Muscle of back (tissue), 13 donors: Measurements from ENCODE around the gene SATB2. TPM values are rescaled to one million over a fixed set of nuclear protein-coding genes. Genes with fewer than 3 reads are reported as not detected.

Source experiments
- DNase-seq, 3 donors: peaks; one replicate each; pipeline versions ENCODE4 v3.0.0 to v3.0.0-alpha.2; 2013
- long read RNA-seq, 9 donors: transcript quantifications; one replicate each; lab custom pipeline, GENCODE V29; 2026
- polyA plus RNA-seq, 10 donors: library from polyadenylated mRNA; unstranded; fragments of 120-200 nt; gene quantifications; one replicate each; pipeline ENCODE4 v1.2.1, GENCODE V29; 2013; ENCODE audit not compliant: insufficient read length in 10 of 10

SATB2 gene
- polyA plus RNA-seq = 1 to 10 TPM; 1.3 to 5.3 (median 2.3) TPM
- long read RNA-seq, donor 1 = 0 reads
- long read RNA-seq, donor 2 = 0 reads
- long read RNA-seq, donor 3 = 0 reads
- long read RNA-seq, donor 4 = 0 reads
- long read RNA-seq, donor 5 = 0 reads
- long read RNA-seq, donor 6 = 0 reads
- long read RNA-seq, donor 7 = 0 reads
- long read RNA-seq, donor 8 = 0 reads
- long read RNA-seq, donor 9 = 0 reads

DNA sequence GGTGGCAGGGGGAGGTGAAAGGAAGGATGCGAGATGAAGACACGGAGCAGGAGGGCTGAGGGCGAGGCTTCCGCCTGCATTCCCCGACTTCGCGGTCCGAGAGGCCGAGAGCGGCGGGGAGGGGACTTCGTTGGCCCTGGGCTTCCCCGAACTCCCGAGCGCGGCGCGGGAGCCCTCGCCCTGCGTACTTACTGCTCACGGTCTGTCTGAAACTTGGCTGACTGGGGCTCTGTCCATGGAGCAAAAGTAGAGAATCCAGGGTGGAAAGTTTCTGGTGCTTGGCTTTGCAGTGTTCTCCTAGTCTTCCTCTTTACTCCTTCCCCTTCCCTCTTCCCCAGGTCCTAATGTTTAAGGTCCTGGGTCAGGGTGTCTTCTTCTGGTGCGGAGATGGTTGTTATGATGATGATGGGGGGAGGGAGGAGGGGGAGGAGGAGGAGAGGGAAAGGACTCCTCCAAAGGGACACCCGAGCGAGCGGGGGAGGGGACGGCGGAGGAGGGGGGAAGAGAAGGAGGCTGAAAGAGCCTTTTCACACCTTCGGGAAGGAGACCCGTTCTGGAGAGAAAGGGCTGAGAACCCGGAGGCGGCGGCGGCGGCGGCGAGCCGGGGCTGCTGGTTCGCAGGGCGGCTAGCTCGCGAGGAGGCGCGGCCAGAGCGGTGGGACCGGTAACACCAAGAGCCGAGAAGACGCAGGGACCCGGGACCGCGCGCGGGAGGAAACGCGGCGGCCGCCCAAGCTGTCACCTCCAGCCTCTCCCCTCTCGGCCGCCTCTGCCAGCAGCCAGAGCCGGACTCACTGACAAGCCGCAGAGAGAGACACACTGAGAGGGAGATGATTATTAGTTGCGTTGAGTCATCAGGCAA, at the start of gene SATB2:
Gene SATB2 (minus strand): TSS at position 793 of the 862 bp plus-strand sequence. CDS start 1,902 bp downstream, outside the sequence.
- DNase-seq = peak in 2 of 3 donors; percentile 65 to 67

- DNase-seq = no peak
These were observed 48.1 kb upstream of the SATB2 start for GRCh38 chr2:199505755-199506403.

- DNase-seq = no peak
These were observed 45.4 kb upstream of the SATB2 start for GRCh38 chr2:199503148-199503547.

- no peak for DNase-seq
These were observed 41.3 kb upstream of the SATB2 start for GRCh38 chr2:199499005-199499404.

- no peak for DNase-seq
These were observed 37.4 kb upstream of the SATB2 start for GRCh38 chr2:199495147-199495546.

- DNase-seq = no peak
These were observed 32.3 kb upstream of the SATB2 start for GRCh38 chr2:199490049-199490448.

- DNase-seq = peak in 2 of 3 donors; percentile 23 to 53
These were observed 31.1 kb upstream of the SATB2 start for GRCh38 chr2:199488772-199489400.

DNA sequence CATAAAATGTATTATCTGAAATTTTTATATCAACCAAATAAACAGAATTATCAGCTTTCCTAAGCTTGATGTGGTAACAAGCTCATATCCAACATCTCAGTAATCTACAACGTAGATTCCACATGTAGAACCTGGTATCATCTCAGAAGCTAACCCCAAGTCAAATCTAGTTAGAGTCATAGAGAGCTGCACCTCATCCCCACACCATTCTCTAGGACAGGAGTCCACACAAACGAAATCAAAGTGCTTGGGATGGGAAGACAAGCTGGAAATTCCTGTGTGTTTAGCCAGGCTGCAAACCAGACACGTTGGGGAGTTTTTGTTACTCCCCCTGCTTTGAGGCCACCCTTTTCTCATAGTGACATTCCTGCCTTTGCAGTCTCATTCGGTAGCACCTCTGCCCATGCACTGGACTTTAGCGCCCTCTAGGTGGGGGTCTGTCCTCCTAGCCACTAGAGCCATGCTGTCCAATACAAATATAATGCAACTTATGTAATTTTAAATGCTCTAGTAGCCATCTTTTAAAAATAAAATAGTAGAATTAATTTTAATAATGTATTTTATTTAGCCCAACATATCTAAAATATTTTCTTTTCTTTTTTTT, 28.1 kb upstream of the SATB2 start:
- peak in 1 of 3 donors; percentile 45 for DNase-seq

- no peak for DNase-seq
These were observed 27.2 kb upstream of the SATB2 start for GRCh38 chr2:199484927-199485326.

DNA sequence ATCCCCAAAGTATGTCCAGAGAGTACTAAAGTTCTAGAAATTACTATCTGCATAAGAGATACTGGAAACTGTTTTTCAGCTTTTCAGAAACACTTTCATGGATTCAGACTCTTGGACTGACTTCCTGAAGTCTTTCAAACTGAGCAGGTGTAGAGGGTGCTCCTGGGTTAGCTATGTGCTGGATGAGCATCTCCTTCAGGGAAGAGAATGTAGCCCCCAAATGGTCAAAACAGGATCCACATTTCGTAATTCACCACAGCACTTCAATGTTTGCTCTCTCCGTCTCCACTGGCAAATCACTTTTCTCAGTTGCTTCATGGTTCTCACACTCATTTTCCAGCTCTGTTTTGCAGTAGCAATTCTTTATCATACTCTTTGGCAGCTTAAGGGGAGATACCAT, 23.2 kb upstream of the SATB2 start:
- DNase-seq = no peak

DNA sequence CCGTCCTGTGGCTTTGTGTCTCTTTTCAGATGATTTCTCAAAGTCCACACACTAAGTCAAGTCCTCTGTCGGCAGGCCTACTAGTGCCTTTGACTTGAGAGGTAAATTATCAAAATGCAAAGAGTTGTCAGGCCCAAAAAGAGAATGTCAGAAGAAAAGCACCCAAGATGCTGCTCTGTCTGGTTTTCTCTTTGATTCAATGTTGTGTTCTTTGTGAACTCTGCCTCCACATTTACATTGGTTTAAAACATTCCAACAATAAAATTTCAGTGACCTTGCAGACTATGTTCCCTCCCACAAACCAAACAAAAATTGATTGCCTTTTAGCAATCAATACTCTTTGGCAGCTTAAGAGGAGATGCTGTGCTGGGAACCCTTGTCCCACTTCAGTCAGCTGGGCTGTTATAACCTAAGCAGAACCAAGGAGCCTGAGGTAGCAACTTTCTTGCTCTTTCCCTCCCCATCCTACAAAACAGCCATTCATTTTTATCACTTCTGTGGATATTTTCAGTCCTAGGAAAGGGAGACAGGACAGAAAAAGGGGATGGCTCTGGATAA, 19.6 kb upstream of the SATB2 start:
- no peak for DNase-seq

- peak in 1 of 3 donors; percentile 48 for DNase-seq
These were observed 13.8 kb upstream of the SATB2 start for GRCh38 chr2:199471443-199472057.

DNA sequence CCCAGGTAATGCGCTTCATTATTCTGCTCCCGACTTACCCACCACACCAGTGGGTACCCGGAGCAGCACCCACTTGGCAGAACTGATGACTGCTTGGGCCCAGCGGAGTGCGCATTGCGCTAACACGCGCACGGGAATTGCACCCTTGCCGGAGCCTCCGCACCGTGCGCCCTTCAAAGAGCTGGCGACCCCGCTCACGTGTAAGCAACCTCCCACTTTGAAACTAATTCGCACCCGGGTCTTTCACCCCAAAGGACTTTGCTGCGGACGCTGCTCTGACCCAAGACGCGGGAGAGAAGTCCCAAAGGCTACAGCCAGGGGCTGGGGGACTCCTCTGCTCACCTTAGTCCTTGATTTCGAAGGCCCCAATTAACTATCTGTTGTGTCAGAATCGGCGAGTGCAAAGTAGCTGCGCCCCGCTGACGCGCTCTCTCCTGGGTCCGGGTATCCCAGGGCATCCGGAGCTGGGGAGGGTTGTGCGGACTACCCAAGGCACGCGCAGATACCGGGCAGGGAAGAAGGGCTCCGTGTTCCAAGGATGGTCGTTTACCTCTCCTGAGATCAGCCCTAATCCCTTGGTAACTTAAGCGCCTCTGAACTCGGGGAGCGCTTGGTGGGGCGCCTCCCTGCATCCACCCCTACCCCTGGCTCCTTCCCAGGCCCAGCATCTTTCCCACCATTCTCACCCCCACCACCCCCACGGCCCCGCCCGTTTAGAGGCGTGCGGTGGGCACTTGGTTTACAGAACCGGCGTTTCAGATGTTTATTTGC, 13.1 kb upstream of the SATB2 start:
- DNase-seq = peak in 1 of 3 donors; percentile 19

DNA sequence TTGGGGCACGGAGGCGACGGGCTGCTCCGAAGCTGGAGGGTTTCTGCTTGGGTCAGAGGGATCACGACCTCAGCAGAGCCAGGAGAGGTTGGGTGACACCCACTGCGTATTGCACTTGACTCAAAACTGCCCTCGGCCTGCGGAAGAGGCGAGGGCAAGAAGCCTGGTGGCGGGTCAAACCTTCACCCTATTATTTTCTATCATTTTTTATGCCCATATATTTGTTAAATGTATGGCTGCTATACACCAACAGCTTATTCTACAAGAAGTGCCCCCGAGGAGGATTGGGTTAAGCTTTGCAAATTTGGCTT, 12.6 kb upstream of the SATB2 start:
- DNase-seq = peak in 1 of 3 donors; percentile 12

- peak in 1 of 3 donors; percentile 25 for DNase-seq
These were observed 12.0 kb upstream of the SATB2 start for GRCh38 chr2:199469514-199470360.

DNA sequence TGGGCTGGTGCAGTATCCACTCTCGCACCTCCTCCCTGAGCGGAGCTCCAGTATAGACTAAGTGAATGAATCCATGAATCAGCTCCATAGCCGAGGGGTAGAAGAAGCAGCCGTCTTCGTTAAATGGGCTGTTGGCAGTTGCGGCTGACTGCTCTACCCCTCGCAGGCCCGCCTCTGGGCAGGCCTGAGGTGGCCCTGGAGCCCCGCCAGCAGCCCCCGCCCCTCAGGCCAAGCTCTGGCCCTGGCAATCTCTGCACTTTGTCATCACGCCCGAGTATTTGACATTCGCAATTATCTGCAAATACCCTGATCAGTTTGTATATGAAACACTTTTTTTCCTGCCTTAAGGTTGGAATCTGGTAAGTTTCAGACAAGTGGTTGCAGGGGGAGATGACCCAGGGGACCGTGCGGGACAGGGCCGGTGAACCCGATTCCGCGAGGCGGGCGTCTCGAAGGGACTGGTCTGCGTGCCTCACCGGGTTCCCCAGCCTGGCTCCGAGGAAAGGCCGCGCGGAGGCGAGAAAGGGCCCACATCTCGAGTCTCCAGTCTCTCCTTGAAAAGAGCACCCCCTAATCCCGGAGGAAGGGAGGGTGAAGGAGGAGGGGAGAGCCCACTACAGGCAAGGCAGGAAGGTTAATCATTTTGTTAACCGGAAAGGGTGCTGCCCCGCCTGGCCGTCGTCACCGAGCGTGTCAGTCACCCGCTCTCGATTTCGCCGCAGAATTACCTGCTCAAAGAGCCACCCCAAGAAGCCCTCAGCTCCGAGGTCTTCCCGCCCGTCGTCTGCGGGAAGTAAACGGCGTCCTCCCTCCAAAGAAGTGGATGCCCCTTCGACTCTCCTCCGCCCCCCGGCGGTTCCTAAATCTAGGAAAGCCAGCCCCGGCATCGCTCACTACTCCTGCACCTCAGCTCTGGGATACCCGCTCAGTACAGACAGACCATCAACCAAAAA, 11.1 kb upstream of the SATB2 start:
- DNase-seq = peak in 1 of 3 donors; percentile 25

GRCh38 chr2:199467066-199467822, 9.5 kb upstream of the SATB2 start:
- DNase-seq = peak in 1 of 3 donors; percentile 17
